ENCODE results near the gene SLC6A12. TPM values are rescaled to one million over a fixed set of nuclear protein-coding genes. Genes with fewer than 3 reads are reported as not detected.

The SLC6A12 gene
- total and polyA plus RNA-seq, 2 donors (not counting 3 experiments of a cell fraction or from before 2014, with no cell fraction given), result not detected

- intact Hi-C loops (cut with micrococcal nuclease) (no loop called here), dilution Hi-C loops (cut with MboI; ENCODE audit: extremely low pct_ligation_motif_present, low sequenced_read_pairs) (no loop called here)
- no peak overlapping the region for H3K27ac ChIP-seq (ENCODE audit: insufficient read depth, low read depth, low read length)
- no peaks in the 10 kb centered on the region for H3K36me3 ChIP-seq (ENCODE audit: control insufficient read depth in 2 of 2, extremely low read depth in 1 of 2, insufficient read depth in 2 of 2, low read length in 2 of 2)
- H3K9me3 ChIP-seq (replicated peaks; ENCODE audit: control insufficient read depth, insufficient read depth, low read length), result no peaks in the 10 kb centered on the region
- DNase-seq (ENCODE audit: low read depth, low spot score), result no peak
- no peaks in the 10 kb centered on the region for H4K20me1 ChIP-seq (replicated peaks; ENCODE audit: control insufficient read depth, extremely low read depth, insufficient read depth, low read length)
- H2AFZ ChIP-seq (ENCODE audit: low read depth, low read length), result no peak overlapping the region
- no peaks in the 10 kb centered on the region for H3K79me2 ChIP-seq (ENCODE audit: control insufficient read depth, insufficient read depth, low read length)
- no peaks in the 10 kb centered on the region for H3K4me1 ChIP-seq (ENCODE audit: control insufficient read depth, extremely low read depth, insufficient read depth, low read length)
- H3K9me1 ChIP-seq (replicated peaks; ENCODE audit: control insufficient read depth, extremely low read depth, insufficient read depth, low read length), result no peaks in the 10 kb centered on the region
- TF ChIP-seq POLR2AphosphoS5 (IDR thresholded peaks at IDR 0.05; ENCODE audit: insufficient read depth, low read depth, low read length) (no peak), MYC (IDR thresholded peaks at IDR 0.05; ENCODE audit: low read depth, low read length) (no peak), FOS (IDR thresholded peaks at IDR 0.05; ENCODE audit: borderline replicate concordance, insufficient read depth, low read length) (no peak), JUN (IDR thresholded peaks at IDR 0.05; ENCODE audit: borderline replicate concordance, insufficient read depth, insufficient read length, low read depth) (no peak)
- H3K4me3 ChIP-seq (replicated peaks in 1 of 3; ENCODE audit: insufficient read depth in 1 of 3, low read depth in 1 of 3, low read length in 3 of 3), result no peak overlapping the region
- H3K9ac ChIP-seq (replicated peaks; ENCODE audit: extremely low read depth, insufficient read depth, low read length), result no peak overlapping the region
- FAIRE-seq, result no peak
- ChIA-PET CTCF (no interaction called here), POLR2A (no interaction called here)
- no peak overlapping the region for H3K4me2 ChIP-seq (ENCODE audit: insufficient read depth, low read length)
- BruUV-seq (replicated peaks), result no TSS peak
- peaks cover 0 to 7% of the 10 kb centered on the region in 2 experiments for H3K27me3 ChIP-seq (ENCODE audit: control insufficient read depth in 2 of 2, insufficient read depth in 2 of 2, low read length in 2 of 2)
Observed at GRCh38 chr12:252636-253035, 38.7 kb upstream of the SLC6A12 start.

GRCh38 chr12:247271-247670 is 33.3 kb upstream of the SLC6A12 start:
- H3K4me2 ChIP-seq (ENCODE audit: insufficient read depth, low read length), result no peak overlapping the region
- no peak overlapping the region for H3K9ac ChIP-seq (replicated peaks; ENCODE audit: extremely low read depth, insufficient read depth, low read length)
- no peaks in the 10 kb centered on the region for H3K79me2 ChIP-seq (ENCODE audit: control insufficient read depth, insufficient read depth, low read length)
- no peaks in the 10 kb centered on the region for H3K9me3 ChIP-seq (replicated peaks; ENCODE audit: control insufficient read depth, insufficient read depth, low read length)
- no peak overlapping the region for H3K4me3 ChIP-seq (replicated peaks in 1 of 3; ENCODE audit: insufficient read depth in 1 of 3, low read depth in 1 of 3, low read length in 3 of 3)
- DNase-seq (ENCODE audit: low read depth, low spot score) (no peak), FAIRE-seq (no peak)
- dilution Hi-C loops (cut with MboI; ENCODE audit: extremely low pct_ligation_motif_present, low sequenced_read_pairs) (no loop called here), intact Hi-C loops (cut with micrococcal nuclease) (no loop called here)
- H2AFZ ChIP-seq (ENCODE audit: low read depth, low read length), result no peak overlapping the region
- no peak overlapping the region for H3K27ac ChIP-seq (ENCODE audit: insufficient read depth, low read depth, low read length)
- H3K27me3 ChIP-seq (ENCODE audit: control insufficient read depth in 2 of 2, insufficient read depth in 2 of 2, low read length in 2 of 2), result peaks cover 2 to 7% of the 10 kb centered on the region in 2 experiments
- H3K36me3 ChIP-seq (ENCODE audit: control insufficient read depth in 2 of 2, extremely low read depth in 1 of 2, insufficient read depth in 2 of 2, low read length in 2 of 2), result no peaks in the 10 kb centered on the region
- ChIA-PET CTCF (interaction anchor here (0.8 to 1.2 kb wide), 2 partner anchors 11 to 23 kb away, joined by 3 to 4 read pairs; no protein-coding TSS in a partner anchor), POLR2A (no interaction called here)
- TF ChIP-seq FOS (IDR thresholded peaks at IDR 0.05; ENCODE audit: borderline replicate concordance, insufficient read depth, low read length) (no peak), GATA2 (IDR thresholded peaks at IDR 0.05; ENCODE audit: insufficient read depth, insufficient read length, low read depth, low read length) (no peak), CTCF (IDR thresholded peaks at IDR 0.05; ENCODE audit: extremely low read depth in 1 of 2, insufficient read depth in 1 of 2, low read depth in 1 of 2, low read length in 2 of 2) (no peak), MAX (IDR thresholded peaks at IDR 0.05; ENCODE audit: insufficient read depth, insufficient read length) (no peak), JUN (IDR thresholded peaks at IDR 0.05; ENCODE audit: borderline replicate concordance, insufficient read depth, insufficient read length, low read depth) (no peak), EZH2 (IDR thresholded peaks at IDR 0.05; ENCODE audit: borderline replicate concordance, low read depth, low read length, severe bottlenecking) (no peak), POLR2A (IDR thresholded peaks at IDR 0.05; ENCODE audit: low read depth, low read length) (no peak), POLR2AphosphoS5 (IDR thresholded peaks at IDR 0.05; ENCODE audit: insufficient read depth, low read depth, low read length) (no peak), MYC (IDR thresholded peaks at IDR 0.05; ENCODE audit: low read depth, low read length) (no peak)
- BruUV-seq (replicated peaks), result no TSS peak
- no peaks in the 10 kb centered on the region for H3K9me1 ChIP-seq (replicated peaks; ENCODE audit: control insufficient read depth, extremely low read depth, insufficient read depth, low read length)
- no peaks in the 10 kb centered on the region for H3K4me1 ChIP-seq (ENCODE audit: control insufficient read depth, extremely low read depth, insufficient read depth, low read length)
- no peaks in the 10 kb centered on the region for H4K20me1 ChIP-seq (replicated peaks; ENCODE audit: control insufficient read depth, extremely low read depth, insufficient read depth, low read length)

Data from endothelial cell of umbilical vein (primary cell).